Measurements from ENCODE around the gene IGSF22.

Gene IGSF22

GRCh38 chr11:18726040-18726439 is at the start of gene IGSF22:
Gene IGSF22 (minus strand): TSS chr11:18726188. CDS start chr11:18724236, 1,952 bp downstream.
- DNase-seq (ENCODE audit: low read depth, low spot score): no peak

GRCh38 chr11:18774801-18775200 is 48.8 kb upstream of the IGSF22 start:
- no peak for DNase-seq (ENCODE audit: low read depth, low spot score)

- no peak for DNase-seq (ENCODE audit: low read depth, low spot score)
Measured at GRCh38 chr11:18773681-18774080, 47.7 kb upstream of the IGSF22 start.

- no peak for DNase-seq (ENCODE audit: low read depth, low spot score)
Measured at GRCh38 chr11:18773104-18773503, 47.1 kb upstream of the IGSF22 start.

GRCh38 chr11:18772211-18772610 is 46.2 kb upstream of the IGSF22 start:
- DNase-seq (ENCODE audit: low read depth, low spot score): no peak

- DNase-seq (ENCODE audit: low read depth, low spot score): no peak
Measured at GRCh38 chr11:18771266-18772035, 45.5 kb upstream of the IGSF22 start.

GRCh38 chr11:18770479-18771125 is 44.6 kb upstream of the IGSF22 start:
- DNase-seq (ENCODE audit: low read depth, low spot score): no peak

- DNase-seq (ENCODE audit: low read depth, low spot score): no peak
Measured at GRCh38 chr11:18769802-18770456, 43.9 kb upstream of the IGSF22 start.

GRCh38 chr11:18768978-18769377 is 43.0 kb upstream of the IGSF22 start:
- no peak for DNase-seq (ENCODE audit: low read depth, low spot score)

GRCh38 chr11:18768472-18768901 is 42.5 kb upstream of the IGSF22 start:
- DNase-seq (ENCODE audit: low read depth, low spot score): no peak

GRCh38 chr11:18766015-18766414 is 40.0 kb upstream of the IGSF22 start:
- DNase-seq (ENCODE audit: low read depth, low spot score): no peak

- DNase-seq (ENCODE audit: low read depth, low spot score): no peak
Measured at GRCh38 chr11:18765554-18765953, 39.6 kb upstream of the IGSF22 start.

GRCh38 chr11:18761741-18762140 is 35.8 kb upstream of the IGSF22 start:
- DNase-seq (ENCODE audit: low read depth, low spot score): no peak

GRCh38 chr11:18761144-18761543 is 35.2 kb upstream of the IGSF22 start:
- DNase-seq (ENCODE audit: low read depth, low spot score): no peak

- no peak for DNase-seq (ENCODE audit: low read depth, low spot score)
Measured at GRCh38 chr11:18757811-18758210, 31.8 kb upstream of the IGSF22 start.

- DNase-seq (ENCODE audit: low read depth, low spot score): no peak
Measured at GRCh38 chr11:18756889-18757288, 30.9 kb upstream of the IGSF22 start.

- DNase-seq (ENCODE audit: low read depth, low spot score): no peak
Measured at GRCh38 chr11:18754308-18754707, 28.3 kb upstream of the IGSF22 start.

GRCh38 chr11:18752502-18752901 is 26.5 kb upstream of the IGSF22 start:
- DNase-seq (ENCODE audit: low read depth, low spot score): no peak

- no peak for DNase-seq (ENCODE audit: low read depth, low spot score)
Measured at GRCh38 chr11:18750944-18751343, 25.0 kb upstream of the IGSF22 start.

- no peak for DNase-seq (ENCODE audit: low read depth, low spot score)
Measured at GRCh38 chr11:18749681-18750319, 23.8 kb upstream of the IGSF22 start.

- no peak for DNase-seq (ENCODE audit: low read depth, low spot score)
Measured at GRCh38 chr11:18748766-18749365, 22.9 kb upstream of the IGSF22 start.

- no peak for DNase-seq (ENCODE audit: low read depth, low spot score)
Measured at GRCh38 chr11:18745251-18745650, 19.3 kb upstream of the IGSF22 start.

All from activated CD4-positive, CD25-positive, alpha-beta regulatory T cell treated with anti-CD3 and anti-CD28 coated beads, Interleukin-2, amount 50 U/mL, for 16 hours (primary cell).